CD4-positive, alpha-beta T cell treated with Interleukin-6 at 100 ng/mL for 8 hours (primary cell): ENCODE results near the gene PACS1.

ENCODE experiments used
- DNase-seq: peaks from one replicate; pipeline ENCODE4 v3.0.0-alpha.2; 2020; ENCODE audit warnings: mixed read lengths, low spot score

The PACS1 gene

GRCh38 chr11:66050581-66051231 lies 19.4 kb upstream of the PACS1 start:
- DNase-seq, result no peak

- no peak for DNase-seq
Measured at GRCh38 chr11:66051371-66051765, 18.7 kb upstream of the PACS1 start.

- DNase-seq, result peak; percentile 97
Measured at GRCh38 chr11:66051766-66052663, 18.1 kb upstream of the PACS1 start, which contains the start of gene SF3B2. SF3B2 (plus strand) TSS chr11:66052364; CDS start chr11:66052385, 21 bp downstream.

- no peak for DNase-seq
Measured at GRCh38 chr11:66052664-66052982, 17.4 kb upstream of the PACS1 start.

- DNase-seq, result no peak
Measured at GRCh38 chr11:66055021-66055420, 15.1 kb upstream of the PACS1 start.

GRCh38 chr11:66056501-66056900 lies 13.6 kb upstream of the PACS1 start:
- no peak for DNase-seq

- no peak for DNase-seq
Measured at GRCh38 chr11:66059966-66060680, 9.9 kb upstream of the PACS1 start.

GRCh38 chr11:66061268-66061667 lies 8.8 kb upstream of the PACS1 start:
- DNase-seq, result no peak

GRCh38 chr11:66062408-66062807 lies 7.7 kb upstream of the PACS1 start:
- DNase-seq, result no peak

GRCh38 chr11:66063900-66064299 lies 6.2 kb upstream of the PACS1 start:
- no peak for DNase-seq

GRCh38 chr11:66064571-66064970 lies 5.5 kb upstream of the PACS1 start:
- DNase-seq, result no peak

GRCh38 chr11:66066751-66067150 lies 3.3 kb upstream of the PACS1 start:
- DNase-seq, result no peak

- no peak for DNase-seq
Measured at GRCh38 chr11:66067640-66068039, 2.4 kb upstream of the PACS1 start.

- peak; percentile 70 for DNase-seq
Measured at GRCh38 chr11:66068154-66068821, 1.8 kb upstream of the PACS1 start.

GRCh38 chr11:66068923-66069714 lies 953 bp upstream of the PACS1 start:
- peak; percentile 29 for DNase-seq

- no peak for DNase-seq
Measured at GRCh38 chr11:66070604-66071380, 720 bp downstream of the PACS1 start.

GRCh38 chr11:66071381-66071801 lies 1.3 kb downstream of the PACS1 start:
- peak; percentile 37 for DNase-seq

GRCh38 chr11:66072081-66072480 lies 2.0 kb downstream of the PACS1 start:
- DNase-seq, result no peak

GRCh38 chr11:66072518-66072917 lies 2.4 kb downstream of the PACS1 start:
- no peak for DNase-seq

- DNase-seq, result no peak
Measured at GRCh38 chr11:66073669-66074068, 3.6 kb downstream of the PACS1 start.

- no peak for DNase-seq
Measured at GRCh38 chr11:66075273-66075672, 5.2 kb downstream of the PACS1 start.
